ENCODE data around the gene GGA2.

The GGA2 gene

GRCh38 chr16:23510164-23510914 is at the start of gene GGA2:
Gene GGA2 (minus strand): TSS chr16:23510494. CDS start chr16:23510411, 83 bp downstream.
- peak; percentile 95 for DNase-seq (ENCODE audit: extremely low read depth, insufficient read length)
- H3K36me3 ChIP-seq (ENCODE audit: control insufficient read depth, insufficient read depth, low read length), result no peaks in the 10 kb centered on the region
- TF ChIP-seq CTCF (IDR thresholded peaks at IDR 0.05; ENCODE audit: insufficient read depth, low read length, poor library complexity, severe bottlenecking), result no peak
- H3K4me3 ChIP-seq (replicated peaks; ENCODE audit: low read depth, low read length), result peak within 1 kb of the TSS; percentile 75
- H3K27me3 ChIP-seq (replicated peaks; ENCODE audit: control insufficient read depth, insufficient read depth, low read length), result no peaks in the 10 kb centered on the region

GRCh38 chr16:23557779-23558702 is 47.7 kb upstream of the GGA2 start:
- Histone ChIP-seq H3K4me3 (replicated peaks; ENCODE audit: low read depth, low read length) (peak overlapping the region; percentile 75), H3K36me3 (ENCODE audit: control insufficient read depth, insufficient read depth, low read length) (peaks cover 16% of the 10 kb centered on the region), H3K27me3 (replicated peaks; ENCODE audit: control insufficient read depth, insufficient read depth, low read length) (no peaks in the 10 kb centered on the region)
- DNase-seq (ENCODE audit: extremely low read depth, insufficient read length), result no peak
- TF ChIP-seq CTCF (IDR thresholded peaks at IDR 0.05; ENCODE audit: insufficient read depth, low read length, poor library complexity, severe bottlenecking), result no peak

GRCh38 chr16:23556881-23557778 is 46.8 kb upstream of the GGA2 start, which contains the start of the genes EARS2 and UBFD1:
Gene EARS2 (minus strand): TSS chr16:23557350. CDS start chr16:23557343, 7 bp downstream.
Gene UBFD1 (plus strand): TSS chr16:23557727. CDS start chr16:23557743, 16 bp downstream.
- peak within 1 kb of the TSS; percentile 75 for H3K4me3 ChIP-seq (replicated peaks; ENCODE audit: low read depth, low read length)
- peak; percentile 98 for TF ChIP-seq CTCF (IDR thresholded peaks at IDR 0.05; ENCODE audit: insufficient read depth, low read length, poor library complexity, severe bottlenecking)
- H3K36me3 ChIP-seq (ENCODE audit: control insufficient read depth, insufficient read depth, low read length), result peaks cover 14% of the 10 kb centered on the region
- peak; percentile 100 for DNase-seq (ENCODE audit: extremely low read depth, insufficient read length)
- H3K27me3 ChIP-seq (replicated peaks; ENCODE audit: control insufficient read depth, insufficient read depth, low read length), result no peaks in the 10 kb centered on the region

GRCh38 chr16:23554536-23554935 is 44.2 kb upstream of the GGA2 start:
- Histone ChIP-seq H3K27me3 (replicated peaks; ENCODE audit: control insufficient read depth, insufficient read depth, low read length) (no peaks in the 10 kb centered on the region), H3K36me3 (ENCODE audit: control insufficient read depth, insufficient read depth, low read length) (peaks cover 15% of the 10 kb centered on the region), H3K4me3 (replicated peaks; ENCODE audit: low read depth, low read length) (no peak overlapping the region)
- no peak for DNase-seq (ENCODE audit: extremely low read depth, insufficient read length)
- no peak for TF ChIP-seq CTCF (IDR thresholded peaks at IDR 0.05; ENCODE audit: insufficient read depth, low read length, poor library complexity, severe bottlenecking)

- no peak for TF ChIP-seq CTCF (IDR thresholded peaks at IDR 0.05; ENCODE audit: insufficient read depth, low read length, poor library complexity, severe bottlenecking)
- no peak for DNase-seq (ENCODE audit: extremely low read depth, insufficient read length)
- Histone ChIP-seq H3K36me3 (ENCODE audit: control insufficient read depth, insufficient read depth, low read length) (peaks cover 22% of the 10 kb centered on the region), H3K27me3 (replicated peaks; ENCODE audit: control insufficient read depth, insufficient read depth, low read length) (no peaks in the 10 kb centered on the region), H3K4me3 (replicated peaks; ENCODE audit: low read depth, low read length) (no peak overlapping the region)
These were observed 41.9 kb upstream of the GGA2 start for GRCh38 chr16:23552161-23552560.

Data from GM06990 (cell line).